Testis (tissue), 5 donors: ENCODE data around the gene SEC24C. TPM values are rescaled to one million over a fixed set of nuclear protein-coding genes. Genes with fewer than 3 reads are reported as not detected.
"Not testable (repeated sequence)": the region's sequence is repeated elsewhere in the genome, so short reads cannot be mapped to it uniquely, and the experiment has no call there.

ENCODE experiments used
- DNase-seq: peaks from one replicate; pipeline ENCODE4 v3.0.0-alpha.2; 2019
- H3K27ac ChIP-seq, 2 donors: fragments of 200-600 bp; sonication (generic); one replicate each; pipeline ENCODE4 v1.5.1; 2019
- H3K27me3 ChIP-seq: fragments of 200-600 bp; sonication (generic); one replicate; pipeline ENCODE4 v1.5.1; 2019
- H3K36me3 ChIP-seq: fragments of 200-600 bp; sonication (generic); one replicate; pipeline ENCODE4 v1.5.1; 2017; ENCODE audit warnings: low read depth; ENCODE audit errors: missing control alignments
- H3K4me1 ChIP-seq: fragments of 200-600 bp; sonication (generic); one replicate; pipeline ENCODE4 v1.5.1; 2019
- H3K4me3 ChIP-seq, 2 donors: fragments of 200-600 bp; sonication (generic); one replicate each; pipeline ENCODE4 v1.5.1; 2017 to 2019
- H3K9me3 ChIP-seq: fragments of 200-600 bp; sonication (generic); one replicate; pipeline ENCODE4 v1.5.1; 2017
- POLR2A ChIP-seq: fragments of 450-650 bp; IDR thresholded peaks from one replicate; pipeline ENCODE4 v1.6.1; 2017; ENCODE audit warnings: antibody characterized with exemption, mild to moderate bottlenecking, moderate library complexity
- whole genome bisulfite sequencing, 2 donors: methylation state at CpG; one replicate each; pipeline ENCODE4 v1.1.5; 2018; 5-methylcytosine and 5-hydroxymethylcytosine counted together
- intact Hi-C: fragments of 100-400 bp; cut with DNase I; formaldehyde crosslinking; loops from one replicate; pipeline ENCODE4 v1.15.1; 2023; ENCODE audit warnings: low total_unique reads
- long read RNA-seq, 2 donors: transcript quantifications; one replicate each; lab custom pipeline, GENCODE V29; 2026
- polyA plus RNA-seq: library from polyadenylated mRNA; stranded (reverse); fragments of 350-450 nt; fragmentation: Illumina TruSeq; extraction: RNeasy Lipid Tissue Mini Kit (QIAGEN cat#74804); gene quantifications from one replicate; pipeline ENCODE4 v1.2.3, GENCODE V29; 2014; ENCODE audit warnings: low read depth, low replicate concordance; ENCODE audit not compliant: insufficient read depth
- total RNA-seq, 2 donors: library from RNA; depleted of rRNA; stranded (reverse); fragments of >200 nt; gene quantifications; one replicate each; pipeline ENCODE4 v1.2.3, GENCODE V29; 2016
- TF ChIP-seq, protein P1 (sequence below), 3 experiments: fragments of 450-650 bp in 2 of 3; fragments of 200-600 bp in 1 of 3; sonication (generic) in 1 of 3; IDR thresholded peaks; one replicate each; pipeline ENCODE4 v1.5.1; 2016 to 2019; ENCODE audit warnings: antibody characterized with exemption in 3 of 3, mild to moderate bottlenecking in 2 of 3, moderate library complexity in 1 of 3

SEC24C gene, protein sequence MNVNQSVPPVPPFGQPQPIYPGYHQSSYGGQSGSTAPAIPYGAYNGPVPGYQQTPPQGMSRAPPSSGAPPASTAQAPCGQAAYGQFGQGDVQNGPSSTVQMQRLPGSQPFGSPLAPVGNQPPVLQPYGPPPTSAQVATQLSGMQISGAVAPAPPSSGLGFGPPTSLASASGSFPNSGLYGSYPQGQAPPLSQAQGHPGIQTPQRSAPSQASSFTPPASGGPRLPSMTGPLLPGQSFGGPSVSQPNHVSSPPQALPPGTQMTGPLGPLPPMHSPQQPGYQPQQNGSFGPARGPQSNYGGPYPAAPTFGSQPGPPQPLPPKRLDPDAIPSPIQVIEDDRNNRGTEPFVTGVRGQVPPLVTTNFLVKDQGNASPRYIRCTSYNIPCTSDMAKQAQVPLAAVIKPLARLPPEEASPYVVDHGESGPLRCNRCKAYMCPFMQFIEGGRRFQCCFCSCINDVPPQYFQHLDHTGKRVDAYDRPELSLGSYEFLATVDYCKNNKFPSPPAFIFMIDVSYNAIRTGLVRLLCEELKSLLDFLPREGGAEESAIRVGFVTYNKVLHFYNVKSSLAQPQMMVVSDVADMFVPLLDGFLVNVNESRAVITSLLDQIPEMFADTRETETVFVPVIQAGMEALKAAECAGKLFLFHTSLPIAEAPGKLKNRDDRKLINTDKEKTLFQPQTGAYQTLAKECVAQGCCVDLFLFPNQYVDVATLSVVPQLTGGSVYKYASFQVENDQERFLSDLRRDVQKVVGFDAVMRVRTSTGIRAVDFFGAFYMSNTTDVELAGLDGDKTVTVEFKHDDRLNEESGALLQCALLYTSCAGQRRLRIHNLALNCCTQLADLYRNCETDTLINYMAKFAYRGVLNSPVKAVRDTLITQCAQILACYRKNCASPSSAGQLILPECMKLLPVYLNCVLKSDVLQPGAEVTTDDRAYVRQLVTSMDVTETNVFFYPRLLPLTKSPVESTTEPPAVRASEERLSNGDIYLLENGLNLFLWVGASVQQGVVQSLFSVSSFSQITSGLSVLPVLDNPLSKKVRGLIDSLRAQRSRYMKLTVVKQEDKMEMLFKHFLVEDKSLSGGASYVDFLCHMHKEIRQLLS
- total RNA-seq: 10 to 100 TPM; 77.8 to 82.0 TPM
- 92.4 TPM for polyA plus RNA-seq
- long read RNA-seq, donor 1, full-length matches to known transcripts: 4 of 22 reads
- long read RNA-seq, donor 1, partial matches to known transcripts: 18 of 22 reads
- long read RNA-seq, donor 1, other reads (novel, unspliced or antisense): 0 of 22 reads
- long read RNA-seq, donor 2: 0 reads

DNA sequence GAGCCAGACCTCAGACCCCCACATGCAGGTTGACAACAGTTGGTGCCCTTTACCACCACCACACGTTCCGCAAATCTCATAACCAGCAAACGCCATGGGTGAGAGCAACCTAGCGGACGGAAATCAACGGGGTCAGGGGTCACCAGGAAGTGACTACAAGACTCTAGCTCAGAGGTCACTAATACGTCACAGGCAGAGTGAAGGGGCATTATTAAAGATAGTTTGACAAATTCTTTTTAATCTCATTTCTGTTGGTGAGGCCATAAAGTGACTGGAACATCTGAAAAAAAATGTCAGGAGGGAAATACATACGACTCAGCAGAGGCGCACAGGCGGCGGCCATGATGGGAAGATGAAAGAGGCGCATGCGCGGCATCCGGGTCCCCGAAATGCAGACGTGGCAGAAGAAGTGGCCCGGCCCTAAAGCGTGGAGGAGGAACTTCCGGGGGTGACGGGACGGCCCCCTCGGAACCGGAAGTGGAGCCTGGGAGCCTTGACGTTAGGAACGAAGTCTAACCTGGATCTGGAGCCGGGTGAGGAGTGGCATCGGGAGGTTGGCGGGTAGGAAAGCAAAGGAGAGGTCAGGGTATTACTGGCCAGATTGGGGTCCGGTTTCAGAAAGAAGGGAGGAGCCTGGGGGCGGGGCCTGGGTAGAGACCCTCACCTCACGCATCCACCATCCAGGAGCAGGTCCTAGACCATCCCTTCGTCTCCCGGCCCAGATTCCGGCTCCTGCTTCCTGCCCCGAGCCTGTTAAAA lies at the start of gene SEC24C:
TSS of gene SEC24C (plus strand) at position 468 of the 759 bp plus-strand sequence. CDS start 2,461 bp downstream, outside the sequence.
- peaks cover 18% of the 10 kb centered on the region for H3K4me1 ChIP-seq
- 0 to 1% methylated on average over 35 to 36 of the region's 36 CpGs for WGBS, 2 donors
- TF ChIP-seq POLR2A: no peak
- TF ChIP-seq, protein P1, sequence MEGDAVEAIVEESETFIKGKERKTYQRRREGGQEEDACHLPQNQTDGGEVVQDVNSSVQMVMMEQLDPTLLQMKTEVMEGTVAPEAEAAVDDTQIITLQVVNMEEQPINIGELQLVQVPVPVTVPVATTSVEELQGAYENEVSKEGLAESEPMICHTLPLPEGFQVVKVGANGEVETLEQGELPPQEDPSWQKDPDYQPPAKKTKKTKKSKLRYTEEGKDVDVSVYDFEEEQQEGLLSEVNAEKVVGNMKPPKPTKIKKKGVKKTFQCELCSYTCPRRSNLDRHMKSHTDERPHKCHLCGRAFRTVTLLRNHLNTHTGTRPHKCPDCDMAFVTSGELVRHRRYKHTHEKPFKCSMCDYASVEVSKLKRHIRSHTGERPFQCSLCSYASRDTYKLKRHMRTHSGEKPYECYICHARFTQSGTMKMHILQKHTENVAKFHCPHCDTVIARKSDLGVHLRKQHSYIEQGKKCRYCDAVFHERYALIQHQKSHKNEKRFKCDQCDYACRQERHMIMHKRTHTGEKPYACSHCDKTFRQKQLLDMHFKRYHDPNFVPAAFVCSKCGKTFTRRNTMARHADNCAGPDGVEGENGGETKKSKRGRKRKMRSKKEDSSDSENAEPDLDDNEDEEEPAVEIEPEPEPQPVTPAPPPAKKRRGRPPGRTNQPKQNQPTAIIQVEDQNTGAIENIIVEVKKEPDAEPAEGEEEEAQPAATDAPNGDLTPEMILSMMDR (IDR thresholded peaks at IDR 0.05): peak in 1 of 3 experiments; percentile 19

DNA sequence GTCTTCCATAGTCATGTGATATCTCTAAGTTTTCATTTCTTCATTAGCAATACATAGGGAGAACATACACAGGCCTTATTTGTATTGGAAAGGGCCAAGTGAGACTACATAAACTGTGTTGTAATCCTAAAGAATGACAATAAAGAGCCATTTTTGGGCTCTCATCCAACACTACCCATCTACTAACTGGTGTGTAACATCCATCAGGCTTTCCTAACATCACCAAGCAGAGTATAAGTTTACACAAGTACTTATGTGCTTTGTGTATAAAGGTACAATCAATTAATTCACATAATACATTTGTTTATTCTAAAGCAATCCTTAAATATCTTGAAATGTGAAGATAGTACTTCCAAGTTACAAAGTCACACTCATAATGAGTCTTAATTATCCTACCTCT lies 48.9 kb upstream of the SEC24C start:
- H3K36me3 ChIP-seq, H3K4me3 ChIP-seq, H3K27me3 ChIP-seq, DNase-seq, H3K9me3 ChIP-seq, H3K27ac ChIP-seq, H3K4me1 ChIP-seq, intact Hi-C loops: not testable (repeated sequence)

More for the DNA sequence above, at the start of gene SEC24C:
- peak within 1 kb of the TSS; percentile 87 to 93 for H3K27ac ChIP-seq
- H3K9me3 ChIP-seq: no peaks in the 10 kb centered on the region
- no peaks in the 10 kb centered on the region for H3K27me3 ChIP-seq
- H3K4me3 ChIP-seq: peak within 1 kb of the TSS; percentile 81 to 88
- DNase-seq: peak; percentile 97
- H3K36me3 ChIP-seq: no peaks in the 10 kb centered on the region
- intact Hi-C loops: no loop called here

DNA sequence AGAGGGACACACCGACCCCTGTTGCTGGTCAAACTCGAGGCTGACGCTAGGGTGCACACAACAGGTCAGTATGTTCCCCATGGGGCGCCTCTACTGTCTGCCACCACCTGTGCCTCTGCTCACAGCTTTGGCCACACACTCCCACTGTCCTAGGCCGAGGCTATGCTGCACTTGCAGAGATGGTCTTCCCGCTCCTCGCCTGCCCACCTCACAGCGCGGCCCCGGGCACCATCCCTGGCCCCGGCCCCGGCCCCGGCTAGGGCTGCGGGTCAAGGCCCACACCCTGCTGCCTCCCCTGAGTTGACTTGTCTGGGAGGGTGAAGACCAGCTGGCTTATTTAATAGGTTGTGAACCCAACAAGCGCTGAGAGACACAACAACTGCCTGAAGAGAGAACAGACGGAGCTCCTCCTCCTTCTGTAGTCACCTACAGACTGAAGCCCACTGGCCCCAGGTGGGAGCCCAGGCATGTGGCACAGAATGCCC lies 46.5 kb upstream of the SEC24C start, which contains the start of gene AGAP5:
TSS of gene AGAP5 (minus strand) at position 435 of the 485 bp plus-strand sequence. CDS start at position 81, 354 bp downstream.
- H3K9me3 ChIP-seq, intact Hi-C loops, H3K27ac ChIP-seq, H3K27me3 ChIP-seq, H3K4me3 ChIP-seq, H3K36me3 ChIP-seq, DNase-seq, H3K4me1 ChIP-seq: not testable (repeated sequence)
- 95 to 98% methylated on average over 14 to 16 of the region's 16 CpGs for WGBS, 2 donors

DNA sequence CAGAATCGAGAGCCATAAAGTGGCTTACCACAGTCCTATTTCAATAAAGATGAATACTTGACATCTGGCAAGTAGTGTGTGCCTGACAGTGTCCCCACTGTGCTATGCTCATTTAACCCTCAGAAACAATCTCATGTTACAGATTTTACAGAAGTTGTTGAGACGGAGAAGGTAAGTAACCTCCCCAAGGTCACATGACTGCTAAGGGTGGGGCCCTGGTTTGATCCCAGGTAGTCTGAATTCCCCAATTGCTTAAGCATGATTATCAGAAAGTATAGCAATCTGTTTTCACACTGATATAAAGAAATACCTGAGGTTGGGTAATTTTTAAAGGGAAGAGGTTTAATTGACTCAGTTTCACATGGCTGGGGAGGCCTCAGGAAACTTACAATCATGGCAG lies 45.4 kb upstream of the SEC24C start:
- H3K27me3 ChIP-seq, intact Hi-C loops, H3K36me3 ChIP-seq, H3K9me3 ChIP-seq, DNase-seq, H3K27ac ChIP-seq, H3K4me3 ChIP-seq, H3K4me1 ChIP-seq: not testable (repeated sequence)
- 93 to 100% methylated on average over 2 of the region's 2 CpGs for WGBS, 2 donors

DNA sequence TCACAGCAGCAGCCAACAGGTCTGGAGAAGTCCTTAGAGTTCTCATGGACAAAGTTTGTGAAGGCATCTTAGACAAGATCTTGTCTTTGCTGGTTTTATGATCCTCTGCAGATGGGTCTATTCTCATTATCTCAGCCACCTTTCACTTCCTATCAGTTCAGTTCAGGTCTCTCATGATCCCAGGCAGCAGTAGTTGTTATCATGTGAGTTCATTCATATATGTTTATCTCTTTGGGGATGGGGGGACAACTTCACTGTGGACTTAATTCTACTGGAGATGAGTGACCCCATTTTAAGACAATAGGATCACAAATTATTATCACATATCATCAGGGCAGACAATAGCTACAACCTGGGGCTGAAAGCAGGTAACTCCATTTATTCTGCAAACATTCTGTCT lies 40.2 kb upstream of the SEC24C start:
- H3K4me1 ChIP-seq, H3K27me3 ChIP-seq, H3K9me3 ChIP-seq, DNase-seq, H3K27ac ChIP-seq, intact Hi-C loops, H3K4me3 ChIP-seq, H3K36me3 ChIP-seq: not testable (repeated sequence)

DNA sequence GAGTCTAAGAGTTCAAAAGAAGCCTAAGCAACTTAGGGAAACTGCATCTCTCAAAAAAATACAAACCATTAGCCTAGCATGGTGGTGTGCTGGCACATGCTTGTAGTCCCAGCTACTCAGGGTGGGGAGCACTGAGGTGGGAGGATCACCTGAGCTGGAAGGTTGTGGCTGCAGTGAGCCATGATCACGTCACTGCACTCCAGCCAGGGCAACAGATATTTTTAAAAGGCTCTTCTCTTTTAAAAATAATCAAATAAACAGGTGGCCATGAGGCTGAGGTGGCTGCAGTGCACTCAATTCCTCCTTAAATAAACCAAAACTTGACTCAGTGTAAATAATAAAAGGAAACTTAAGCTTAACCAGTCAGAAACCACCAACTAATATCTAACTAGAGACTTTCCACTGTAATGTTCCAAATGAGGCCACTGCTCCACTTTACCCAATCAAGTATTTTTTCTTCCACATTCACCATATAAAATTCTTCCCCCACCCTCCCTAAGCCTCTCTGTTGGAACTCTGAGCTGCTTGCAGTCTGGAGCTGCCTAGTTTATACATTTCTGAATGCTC lies 38.6 kb upstream of the SEC24C start:
- H3K4me3 ChIP-seq, H3K36me3 ChIP-seq, DNase-seq, H3K27me3 ChIP-seq, H3K9me3 ChIP-seq, intact Hi-C loops, H3K4me1 ChIP-seq, H3K27ac ChIP-seq: not testable (repeated sequence)
- WGBS, 2 donors: 92 to 100% methylated on average over 1 of the region's 1 CpG

DNA sequence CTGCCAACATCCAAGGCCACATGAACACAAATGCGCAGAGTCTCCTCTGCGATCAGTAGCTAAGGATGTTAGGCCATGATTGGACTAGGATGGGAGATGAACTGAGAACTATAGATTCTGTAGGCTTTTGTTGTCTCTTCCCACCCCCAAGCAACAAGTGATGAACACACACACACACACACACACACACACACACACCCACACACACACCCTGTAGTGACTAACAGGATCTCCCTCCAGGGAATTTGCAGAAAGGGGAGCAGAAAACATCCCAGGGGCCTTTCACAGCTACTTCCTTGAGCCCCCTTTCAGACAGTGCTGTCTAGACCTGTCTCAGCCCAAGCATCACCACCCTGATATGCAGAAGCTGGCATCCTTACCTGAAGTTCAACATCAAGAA lies 37.7 kb upstream of the SEC24C start:
- 98 to 100% methylated on average over 2 of the region's 2 CpGs for WGBS, 2 donors
- not testable (repeated sequence) for H3K4me3 ChIP-seq, DNase-seq

DNA sequence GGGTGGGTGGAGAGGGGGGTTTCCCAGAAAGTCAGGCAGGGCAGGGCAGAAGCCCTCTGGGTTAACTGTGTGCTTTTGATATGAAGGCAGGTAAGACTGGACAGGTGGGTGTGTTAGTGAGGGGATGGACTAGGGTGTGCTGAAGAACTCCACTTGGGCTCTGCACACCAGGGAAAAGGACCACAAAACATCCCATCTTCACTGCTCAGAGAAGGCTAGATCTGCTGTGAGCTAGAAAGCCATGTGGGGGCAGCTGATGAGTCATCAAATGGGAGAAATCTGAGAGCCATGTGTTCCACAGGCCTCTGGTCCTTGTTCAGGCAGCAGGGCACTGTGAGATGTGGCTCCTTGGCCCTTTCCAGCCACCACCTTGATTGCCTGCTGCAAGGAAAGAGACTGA lies 36.5 kb upstream of the SEC24C start:
- intact Hi-C loops: not testable (repeated sequence)

More for the DNA sequence above, 37.7 kb upstream of the SEC24C start:
- H3K9me3 ChIP-seq, H3K27me3 ChIP-seq, H3K36me3 ChIP-seq, H3K4me1 ChIP-seq, intact Hi-C loops, H3K27ac ChIP-seq: not testable (repeated sequence)

DNA sequence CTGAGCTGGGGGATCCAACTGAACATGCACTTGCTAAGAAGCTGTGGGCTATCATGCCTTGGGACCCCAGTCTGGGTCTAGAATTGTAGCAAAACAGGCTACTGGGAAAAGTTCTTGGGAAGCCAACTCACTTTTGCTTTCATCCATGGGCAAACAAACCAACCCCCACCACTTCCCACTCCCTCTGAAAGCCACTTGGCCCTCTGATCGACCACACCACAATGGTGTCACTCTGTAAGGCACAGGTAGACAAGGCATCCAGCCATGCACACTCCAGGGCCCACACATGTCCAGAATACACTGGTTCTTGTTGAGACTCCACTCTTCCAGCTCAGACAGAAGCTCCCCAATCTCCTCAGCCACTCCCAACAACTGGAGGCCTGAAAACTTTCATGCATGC lies 36.0 kb upstream of the SEC24C start:
- H3K36me3 ChIP-seq, H3K27ac ChIP-seq, DNase-seq, H3K4me3 ChIP-seq, H3K27me3 ChIP-seq, H3K4me1 ChIP-seq, H3K9me3 ChIP-seq, intact Hi-C loops: not testable (repeated sequence)
- 88 to 94% methylated on average over 1 of the region's 1 CpG for WGBS, 2 donors

More for the DNA sequence above, 36.5 kb upstream of the SEC24C start:
- not testable (repeated sequence) for H3K9me3 ChIP-seq, H3K27ac ChIP-seq, DNase-seq, H3K27me3 ChIP-seq, H3K36me3 ChIP-seq, H3K4me1 ChIP-seq, H3K4me3 ChIP-seq
